SK-N-SH treated with all-trans-retinoic acid at 6 μM for 48 hours (cell line): ENCODE measurements around the gene HEATR1.

Experiments used
- ATAC-seq: fragments of 200-7000 bp; cut with Tn5 transposase; 3 replicates; pipeline ENCODE4 v1.9.1; 2020; ENCODE audit warnings: mild to moderate bottlenecking, moderate library complexity
- ARNTL ChIP-seq: fragments of 450-650 bp; formaldehyde crosslinking; IDR thresholded peaks from 2 replicates; pipeline ENCODE4 v1.5.0; 2020; ENCODE audit warnings: low read depth, mild to moderate bottlenecking, moderate library complexity, borderline replicate concordance
- BACH2 ChIP-seq: fragments of 250-450 bp; sonication (Bioruptor Pico); IDR thresholded peaks from 2 replicates; pipeline ENCODE4 v1.9.0; 2021; ENCODE audit warnings: mild to moderate bottlenecking, borderline replicate concordance
- CSDC2 ChIP-seq: fragments of 250-450 bp; sonication (Bioruptor Pico); IDR thresholded peaks from 2 replicates; pipeline ENCODE4 v1.5.0; 2020; ENCODE audit warnings: mild to moderate bottlenecking, moderate library complexity
- ESRRG ChIP-seq: fragments of 250-450 bp; sonication (Bioruptor Pico); IDR thresholded peaks from 2 replicates; pipeline ENCODE4 v1.6.1; 2021; ENCODE audit warnings: mild to moderate bottlenecking
- GLIS3 ChIP-seq: fragments of 250-450 bp; sonication (Bioruptor Pico); IDR thresholded peaks from 2 replicates; pipeline ENCODE4 v1.5.0; 2020; ENCODE audit warnings: mild to moderate bottlenecking, moderate library complexity
- ISL1 ChIP-seq: fragments of 250-450 bp; sonication (Bioruptor Pico); IDR thresholded peaks from 2 replicates; pipeline ENCODE4 v2.1.2; 2022; ENCODE audit warnings: mild to moderate bottlenecking, moderate library complexity
- OSR1 ChIP-seq: fragments of 250-450 bp; sonication (Bioruptor Pico); IDR thresholded peaks from 2 replicates; pipeline ENCODE4 v1.8.0; 2022; ENCODE audit warnings: moderate library complexity, mild to moderate bottlenecking, inconsistent platforms
- POU6F1 ChIP-seq: fragments of 250-450 bp; sonication (Bioruptor Pico); IDR thresholded peaks from 2 replicates; pipeline ENCODE4 v1.8.0; 2021; ENCODE audit warnings: low read depth, mild to moderate bottlenecking, moderate library complexity, borderline replicate concordance
- PPARA ChIP-seq: fragments of 250-450 bp; sonication (Bioruptor Pico); IDR thresholded peaks from 2 replicates; pipeline ENCODE4 v1.5.0; 2020; ENCODE audit warnings: mild to moderate bottlenecking, borderline replicate concordance
- RARB ChIP-seq: fragments of 250-450 bp; sonication (Bioruptor Pico); IDR thresholded peaks from 2 replicates; pipeline ENCODE4 v1.8.0; 2021; ENCODE audit warnings: mild to moderate bottlenecking, moderate library complexity
- SNAI2 ChIP-seq: fragments of 250-450 bp; sonication (Bioruptor Pico); IDR thresholded peaks from 2 replicates; pipeline ENCODE4 v1.5.0; 2020; ENCODE audit warnings: mild to moderate bottlenecking, moderate library complexity
- TCF4 ChIP-seq: fragments of 250-450 bp; sonication (Bioruptor Pico); IDR thresholded peaks from 2 replicates; pipeline ENCODE4 v1.8.0; 2021; ENCODE audit warnings: mild to moderate bottlenecking, moderate library complexity, borderline replicate concordance
- TOX ChIP-seq: fragments of 250-450 bp; sonication (Bioruptor Pico); IDR thresholded peaks from 2 replicates; pipeline ENCODE4 v1.8.0; 2021; ENCODE audit warnings: mild to moderate bottlenecking, moderate library complexity, borderline replicate concordance
- ZFP3 ChIP-seq: fragments of 250-450 bp; sonication (Bioruptor Pico); IDR thresholded peaks from 2 replicates; pipeline ENCODE4 v1.5.0; 2020; ENCODE audit warnings: mild to moderate bottlenecking, moderate library complexity
- ZNF565 ChIP-seq: fragments of 450-650 bp; formaldehyde crosslinking; conservative IDR thresholded peaks from 2 replicates; pipeline ENCODE4 v1.5.0; 2020; ENCODE audit warnings: low read depth, mild to moderate bottlenecking, moderate library complexity
- TF ChIP-seq, protein P1 (sequence below): fragments of 250-450 bp; sonication (Bioruptor Pico); IDR thresholded peaks from 2 replicates; pipeline ENCODE4 v1.5.1; 2020; ENCODE audit warnings: low read depth, mild to moderate bottlenecking, moderate library complexity
- TF ChIP-seq, protein P2 (sequence below): fragments of 250-450 bp; sonication (Bioruptor Pico); IDR thresholded peaks from 2 replicates; pipeline ENCODE4 v1.8.0; 2020; ENCODE audit warnings: mild to moderate bottlenecking, moderate library complexity, borderline replicate concordance

Gene HEATR1

GRCh38 chr1:236514703-236515442 is 89.4 kb downstream of the HEATR1 start:
- ATAC-seq = no peak
- TF ChIP-seq PPARA = no peak
- no peak for TF ChIP-seq CSDC2 (CRISPR knock-in tag)
- TF ChIP-seq ISL1 (CRISPR knock-in tag) = no peak
- TF ChIP-seq SNAI2 (CRISPR knock-in tag) = no peak
- TF ChIP-seq POU6F1 (CRISPR knock-in tag) = no peak
- TF ChIP-seq GLIS3 (CRISPR knock-in tag) = no peak
- TF ChIP-seq BACH2 (CRISPR knock-in tag) = no peak
- no peak for TF ChIP-seq RARB (CRISPR knock-in tag)

GRCh38 chr1:236511735-236512418 is 92.4 kb downstream of the HEATR1 start:
- TF ChIP-seq, protein P1, sequence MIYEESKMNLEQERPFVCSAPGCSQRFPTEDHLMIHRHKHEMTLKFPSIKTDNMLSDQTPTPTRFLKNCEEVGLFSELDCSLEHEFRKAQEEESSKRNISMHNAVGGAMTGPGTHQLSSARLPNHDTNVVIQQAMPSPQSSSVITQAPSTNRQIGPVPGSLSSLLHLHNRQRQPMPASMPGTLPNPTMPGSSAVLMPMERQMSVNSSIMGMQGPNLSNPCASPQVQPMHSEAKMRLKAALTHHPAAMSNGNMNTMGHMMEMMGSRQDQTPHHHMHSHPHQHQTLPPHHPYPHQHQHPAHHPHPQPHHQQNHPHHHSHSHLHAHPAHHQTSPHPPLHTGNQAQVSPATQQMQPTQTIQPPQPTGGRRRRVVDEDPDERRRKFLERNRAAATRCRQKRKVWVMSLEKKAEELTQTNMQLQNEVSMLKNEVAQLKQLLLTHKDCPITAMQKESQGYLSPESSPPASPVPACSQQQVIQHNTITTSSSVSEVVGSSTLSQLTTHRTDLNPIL (CRISPR knock-in tag) = no peak
- no peak for TF ChIP-seq ARNTL (CRISPR knock-in tag)
- no peak for TF ChIP-seq POU6F1 (CRISPR knock-in tag)
- no peak for TF ChIP-seq ESRRG (CRISPR knock-in tag)
- TF ChIP-seq, protein P2, sequence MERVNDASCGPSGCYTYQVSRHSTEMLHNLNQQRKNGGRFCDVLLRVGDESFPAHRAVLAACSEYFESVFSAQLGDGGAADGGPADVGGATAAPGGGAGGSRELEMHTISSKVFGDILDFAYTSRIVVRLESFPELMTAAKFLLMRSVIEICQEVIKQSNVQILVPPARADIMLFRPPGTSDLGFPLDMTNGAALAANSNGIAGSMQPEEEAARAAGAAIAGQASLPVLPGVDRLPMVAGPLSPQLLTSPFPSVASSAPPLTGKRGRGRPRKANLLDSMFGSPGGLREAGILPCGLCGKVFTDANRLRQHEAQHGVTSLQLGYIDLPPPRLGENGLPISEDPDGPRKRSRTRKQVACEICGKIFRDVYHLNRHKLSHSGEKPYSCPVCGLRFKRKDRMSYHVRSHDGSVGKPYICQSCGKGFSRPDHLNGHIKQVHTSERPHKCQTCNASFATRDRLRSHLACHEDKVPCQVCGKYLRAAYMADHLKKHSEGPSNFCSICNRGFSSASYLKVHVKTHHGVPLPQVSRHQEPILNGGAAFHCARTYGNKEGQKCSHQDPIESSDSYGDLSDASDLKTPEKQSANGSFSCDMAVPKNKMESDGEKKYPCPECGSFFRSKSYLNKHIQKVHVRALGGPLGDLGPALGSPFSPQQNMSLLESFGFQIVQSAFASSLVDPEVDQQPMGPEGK (CRISPR knock-in tag) = no peak
- no peak for TF ChIP-seq TOX (CRISPR knock-in tag)
- TF ChIP-seq GLIS3 (CRISPR knock-in tag) = no peak
- no peak for ATAC-seq

GRCh38 chr1:236509647-236510401 is 94.5 kb downstream of the HEATR1 start:
- TF ChIP-seq TOX (CRISPR knock-in tag) = no peak
- TF ChIP-seq, protein P2 (CRISPR knock-in tag) = no peak
- TF ChIP-seq ZFP3 (CRISPR knock-in tag) = no peak
- no peak for TF ChIP-seq PPARA
- no peak for TF ChIP-seq CSDC2 (CRISPR knock-in tag)
- TF ChIP-seq BACH2 (CRISPR knock-in tag) = no peak
- no peak for TF ChIP-seq ESRRG (CRISPR knock-in tag)
- no peak for ATAC-seq

- ATAC-seq = no peak
- TF ChIP-seq ZNF565 (no peak), TCF4 (CRISPR knock-in tag) (no peak), OSR1 (CRISPR knock-in tag) (no peak), TOX (CRISPR knock-in tag) (no peak), POU6F1 (CRISPR knock-in tag) (no peak), CSDC2 (CRISPR knock-in tag) (no peak), ESRRG (CRISPR knock-in tag) (no peak), BACH2 (CRISPR knock-in tag) (no peak)
- TF ChIP-seq, protein P2 (CRISPR knock-in tag) = no peak
- TF ChIP-seq, all 23 proteins: peak for 0
These were observed 95.1 kb downstream of the HEATR1 start for GRCh38 chr1:236509203-236509602.
